ENCODE results near the gene OIT3. TPM values are rescaled to one million over a fixed set of nuclear protein-coding genes. Genes with fewer than 3 reads are reported as not detected.
"Not testable (repeated sequence)": the region's sequence is repeated elsewhere in the genome, so short reads cannot be mapped to it uniquely, and the experiment has no call there.

Gene OIT3
- total RNA-seq, 1 experiment from 2014 or later, result 1.4 TPM

- CTCF ChIA-PET, result no interaction called here
- DNase-seq, result no peak
These were observed 1.8 kb downstream of the OIT3 start for GRCh38 chr10:72895236-72895850.

GRCh38 chr10:72898616-72899015 lies 5.1 kb downstream of the OIT3 start:
- TF ChIP-seq CTCF (IDR thresholded peaks at IDR 0.05; ENCODE audit: unreplicated experiment), result no peak
- intact Hi-C loops (cut with micrococcal nuclease; ENCODE audit: unreplicated experiment), result no loop called here
- Mint-ChIP-seq H3K27ac (ENCODE audit: unreplicated experiment) (no peak overlapping the region), H3K4me3 (ENCODE audit: low read depth, unreplicated experiment) (no peak overlapping the region), H3K27me3 (ENCODE audit: unreplicated experiment) (no peaks in the 10 kb centered on the region), H3K9me3 (ENCODE audit: low read depth, unreplicated experiment) (no peaks in the 10 kb centered on the region), H3K4me1 (ENCODE audit: low read depth, unreplicated experiment) (no peaks in the 10 kb centered on the region), H3K36me3 (ENCODE audit: insufficient read depth, unreplicated experiment) (no peaks in the 10 kb centered on the region)
- CTCF ChIA-PET, result no interaction called here
- no peak for DNase-seq
- no TSS peak for BruUV-seq (replicated peaks)

More at GRCh38 chr10:72895236-72895850, 1.8 kb downstream of the OIT3 start:
- no TSS peak for BruUV-seq (replicated peaks)
- Mint-ChIP-seq H3K4me1 (ENCODE audit: low read depth, unreplicated experiment) (no peaks in the 10 kb centered on the region), H3K36me3 (ENCODE audit: insufficient read depth, unreplicated experiment) (no peaks in the 10 kb centered on the region), H3K9me3 (ENCODE audit: low read depth, unreplicated experiment) (no peaks in the 10 kb centered on the region), H3K27ac (ENCODE audit: unreplicated experiment) (no peak overlapping the region), H3K4me3 (ENCODE audit: low read depth, unreplicated experiment) (no peak overlapping the region), H3K27me3 (ENCODE audit: unreplicated experiment) (no peaks in the 10 kb centered on the region)
- intact Hi-C loops (cut with micrococcal nuclease; ENCODE audit: unreplicated experiment), result no loop called here
- no peak for TF ChIP-seq CTCF (IDR thresholded peaks at IDR 0.05; ENCODE audit: unreplicated experiment)

- DNase-seq, result no peak
- CTCF ChIA-PET, result interaction anchor here (0.6 kb wide), 1 partner anchor 92 kb away, joined by 3 read pairs; no protein-coding TSS in a partner anchor
These were observed 6.0 kb downstream of the OIT3 start for GRCh38 chr10:72899545-72899944.

GRCh38 chr10:72903941-72904446 lies 10.5 kb downstream of the OIT3 start:
- H3K4me3 Mint-ChIP-seq (ENCODE audit: low read depth, unreplicated experiment); CTCF ChIA-PET; H3K27ac Mint-ChIP-seq (ENCODE audit: unreplicated experiment); DNase-seq; H3K27me3 Mint-ChIP-seq (ENCODE audit: unreplicated experiment); H3K36me3 Mint-ChIP-seq (ENCODE audit: insufficient read depth, unreplicated experiment); intact Hi-C loops (cut with micrococcal nuclease; ENCODE audit: unreplicated experiment); H3K9me3 Mint-ChIP-seq (ENCODE audit: low read depth, unreplicated experiment); H3K4me1 Mint-ChIP-seq (ENCODE audit: low read depth, unreplicated experiment); BruUV-seq (replicated peaks): not testable (repeated sequence)

More at GRCh38 chr10:72899545-72899944, 6.0 kb downstream of the OIT3 start:
- intact Hi-C loops (cut with micrococcal nuclease; ENCODE audit: unreplicated experiment), result no loop called here
- TF ChIP-seq CTCF (IDR thresholded peaks at IDR 0.05; ENCODE audit: unreplicated experiment), result no peak
- no peaks in the 10 kb centered on the region for H3K27me3 Mint-ChIP-seq (ENCODE audit: unreplicated experiment)
- no peaks in the 10 kb centered on the region for H3K36me3 Mint-ChIP-seq (ENCODE audit: insufficient read depth, unreplicated experiment)
- H3K27ac Mint-ChIP-seq (ENCODE audit: unreplicated experiment), result no peak overlapping the region
- no peaks in the 10 kb centered on the region for H3K4me1 Mint-ChIP-seq (ENCODE audit: low read depth, unreplicated experiment)
- no peak overlapping the region for H3K4me3 Mint-ChIP-seq (ENCODE audit: low read depth, unreplicated experiment)
- H3K9me3 Mint-ChIP-seq (ENCODE audit: low read depth, unreplicated experiment), result no peaks in the 10 kb centered on the region
- BruUV-seq (replicated peaks), result no TSS peak

- H3K4me3 Mint-ChIP-seq (ENCODE audit: low read depth, unreplicated experiment), result no peak overlapping the region
- BruUV-seq (replicated peaks), result no TSS peak
- CTCF ChIA-PET, result no interaction called here
- no peak for TF ChIP-seq CTCF (IDR thresholded peaks at IDR 0.05; ENCODE audit: unreplicated experiment)
- no peaks in the 10 kb centered on the region for H3K27me3 Mint-ChIP-seq (ENCODE audit: unreplicated experiment)
- DNase-seq, result no peak
- no peaks in the 10 kb centered on the region for H3K4me1 Mint-ChIP-seq (ENCODE audit: low read depth, unreplicated experiment)
- H3K36me3 Mint-ChIP-seq (ENCODE audit: insufficient read depth, unreplicated experiment), result no peaks in the 10 kb centered on the region
- intact Hi-C loops (cut with micrococcal nuclease; ENCODE audit: unreplicated experiment), result no loop called here
- no peaks in the 10 kb centered on the region for H3K9me3 Mint-ChIP-seq (ENCODE audit: low read depth, unreplicated experiment)
- H3K27ac Mint-ChIP-seq (ENCODE audit: unreplicated experiment), result no peak overlapping the region
These were observed 11.3 kb downstream of the OIT3 start for GRCh38 chr10:72904806-72905205.
